Fibroblast of skin of right quadriceps (primary cell): ENCODE results near the gene ANK3.

Experiments used
- DNase-seq: peaks from one replicate; pipeline ENCODE4 v3.0.0-alpha.2; 2013

Gene ANK3

DNA sequence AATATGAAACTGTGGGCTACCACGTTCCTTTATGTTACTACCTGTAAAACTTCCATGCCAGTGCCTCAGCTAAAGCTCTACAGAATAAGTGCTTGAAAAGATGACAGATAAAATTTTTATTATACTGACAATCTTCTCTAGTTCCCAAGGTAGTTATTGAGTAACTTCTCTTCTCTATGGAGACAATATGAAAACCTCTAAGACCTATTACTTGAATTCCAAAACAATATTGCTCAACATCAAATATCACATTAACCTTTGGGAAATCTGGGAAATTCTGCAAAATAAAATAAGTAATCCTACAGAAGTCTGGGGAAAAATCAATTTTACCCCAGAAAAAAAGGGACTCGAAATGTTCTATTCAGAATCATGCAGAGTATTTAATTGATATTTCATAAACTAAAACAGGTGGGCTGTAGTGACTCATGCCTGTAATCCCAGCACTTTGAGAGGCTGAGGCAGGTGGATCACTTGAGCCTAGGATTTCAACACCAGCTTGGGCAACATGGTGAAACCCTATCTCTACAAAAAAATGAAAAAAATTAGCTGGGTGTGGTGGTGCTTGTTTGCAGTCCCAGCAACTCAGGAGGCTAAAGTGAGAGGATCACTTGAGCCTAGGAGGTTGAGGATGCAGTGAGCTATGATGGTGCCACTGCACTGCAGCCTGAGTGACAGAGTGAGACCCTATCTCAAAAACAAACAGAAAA is 23.8 kb upstream of the ANK3 start:
- DNase-seq = no peak

DNA sequence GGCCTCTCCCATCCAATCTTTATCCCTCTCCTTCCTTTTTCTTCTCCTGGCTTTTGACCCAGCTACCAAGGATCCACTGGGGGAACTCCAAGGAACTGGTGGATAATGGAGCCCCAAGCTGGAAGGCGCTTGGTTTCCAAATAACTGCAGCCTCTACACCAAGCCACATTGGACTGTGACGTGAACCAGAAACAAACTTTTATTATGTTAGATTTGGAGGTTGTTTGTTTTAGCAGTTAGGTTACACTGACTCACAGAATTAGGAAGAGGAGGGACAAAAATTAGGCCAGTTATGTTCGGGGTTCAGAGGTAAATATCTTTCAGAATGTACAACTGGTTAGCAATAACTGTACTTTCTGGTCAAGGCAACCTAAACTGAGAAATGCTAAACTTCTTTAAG is 21.3 kb upstream of the ANK3 start:
- DNase-seq = no peak

DNA sequence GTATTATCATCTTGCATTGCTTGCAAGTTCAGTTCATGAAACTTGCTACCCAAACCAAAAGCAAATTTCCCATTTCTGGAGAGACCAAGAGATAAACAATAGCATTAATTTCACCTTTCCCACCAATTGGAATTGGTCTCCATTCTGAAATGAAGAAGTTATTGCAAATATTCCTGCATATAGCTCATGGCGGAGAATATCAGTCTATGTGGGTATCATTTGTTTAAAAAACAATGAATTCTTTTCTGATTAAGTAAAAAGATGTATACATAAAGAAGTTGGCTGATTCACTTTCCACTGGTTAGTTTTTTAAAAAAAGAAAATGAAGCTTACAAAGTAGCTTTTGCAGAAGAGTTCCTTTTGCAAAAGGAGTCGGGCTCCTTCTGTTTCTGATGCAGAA is 19.5 kb upstream of the ANK3 start:
- DNase-seq = no peak

DNA sequence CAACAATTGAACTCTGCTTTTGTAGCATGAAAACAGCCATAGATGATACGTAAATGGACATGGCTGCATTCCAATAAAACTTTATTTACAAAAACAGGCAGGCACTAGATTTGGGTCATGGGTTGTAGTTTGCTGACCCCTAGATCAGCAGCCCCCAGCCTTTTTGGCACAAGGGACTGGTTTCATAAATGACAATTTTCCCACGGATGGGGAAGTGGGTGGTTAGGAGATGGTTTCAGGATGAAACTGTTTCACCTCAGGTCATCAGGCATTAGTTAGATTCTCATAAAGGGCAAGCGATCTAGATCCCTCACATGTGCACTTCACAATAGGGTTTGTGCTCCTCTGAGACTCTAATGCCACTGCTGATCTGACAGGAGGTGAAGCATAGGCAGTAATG is 16.5 kb upstream of the ANK3 start:
- no peak for DNase-seq

- no peak for DNase-seq
These were observed 15.5 kb upstream of the ANK3 start for GRCh38 chr10:60405172-60405571.

DNA sequence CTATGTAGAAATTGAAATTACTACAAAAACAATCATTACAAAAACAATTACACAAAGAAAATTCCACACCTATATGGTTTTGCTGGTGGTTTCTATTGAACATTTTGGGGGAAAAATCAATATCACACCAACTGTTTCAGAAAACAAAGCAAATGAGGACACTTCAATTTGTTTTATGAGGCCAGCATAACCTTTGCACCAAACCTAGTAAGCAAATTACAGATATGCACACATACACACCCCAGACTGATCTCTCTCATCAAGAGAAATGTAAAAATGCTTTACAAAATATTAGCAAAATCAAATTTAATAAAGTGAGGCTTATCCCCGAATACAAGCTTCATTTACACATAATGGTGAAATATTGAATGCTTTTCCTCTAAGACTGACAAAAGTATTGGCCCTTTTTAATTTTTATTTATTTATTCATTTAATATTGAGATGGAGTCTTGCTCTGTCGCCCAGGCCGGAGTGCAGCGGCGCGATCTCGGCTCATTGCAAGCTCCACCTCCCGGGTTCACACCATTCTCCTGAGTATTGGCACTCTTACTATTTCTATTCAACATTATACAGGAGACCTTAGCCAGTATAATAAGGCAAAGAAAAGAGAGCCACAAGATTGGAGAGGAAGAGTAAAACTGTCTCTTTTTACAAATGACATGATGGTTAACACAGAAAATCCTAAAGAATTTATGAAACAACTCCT is 13.6 kb upstream of the ANK3 start:
- no peak for DNase-seq

DNA sequence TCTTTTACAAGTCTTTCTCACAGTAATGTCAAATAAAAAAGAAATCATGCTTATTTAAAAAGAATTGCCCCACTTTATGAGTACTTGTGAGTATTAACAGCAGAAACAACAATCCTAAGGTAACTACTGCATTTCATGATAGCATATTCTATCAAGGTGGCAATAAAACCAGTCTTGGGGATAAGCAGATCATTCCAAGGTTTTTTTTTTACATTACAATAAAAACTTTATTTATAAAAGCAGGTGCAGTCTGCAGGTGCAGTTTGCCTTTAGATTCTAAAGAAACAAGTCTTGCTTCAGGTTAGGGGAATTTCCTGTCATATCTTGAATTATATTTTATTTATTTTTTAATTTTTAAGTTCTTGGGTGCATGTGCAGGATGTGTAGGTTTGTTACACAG is 10.7 kb upstream of the ANK3 start:
- no peak for DNase-seq

- no peak for DNase-seq
These were observed 9.7 kb upstream of the ANK3 start for GRCh38 chr10:60399328-60399727.

GRCh38 chr10:60397792-60398191 is 8.1 kb upstream of the ANK3 start:
- no peak for DNase-seq

DNA sequence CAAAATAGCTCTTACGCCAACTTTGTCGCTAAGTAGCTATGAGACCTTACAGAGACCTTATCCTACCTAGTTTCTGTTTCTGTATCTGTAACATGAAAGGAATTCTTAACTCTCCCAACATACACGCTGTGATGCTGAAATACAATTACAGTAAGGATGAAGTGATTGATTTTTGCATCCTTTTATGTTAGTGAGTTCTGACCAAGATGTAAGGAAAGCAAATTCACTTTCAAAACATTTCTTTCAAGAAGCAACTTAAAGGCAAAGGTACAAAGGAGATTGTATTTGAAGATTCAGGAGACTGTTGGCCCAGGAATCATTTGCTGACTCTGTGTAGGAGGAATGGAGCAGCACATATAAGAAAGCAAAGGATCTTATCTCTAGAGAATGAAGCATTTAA is 7.1 kb upstream of the ANK3 start:
- no peak for DNase-seq

- no peak for DNase-seq
These were observed 6.0 kb upstream of the ANK3 start for GRCh38 chr10:60395711-60396110.

GRCh38 chr10:60394446-60394845 is 4.8 kb upstream of the ANK3 start:
- no peak for DNase-seq

DNA sequence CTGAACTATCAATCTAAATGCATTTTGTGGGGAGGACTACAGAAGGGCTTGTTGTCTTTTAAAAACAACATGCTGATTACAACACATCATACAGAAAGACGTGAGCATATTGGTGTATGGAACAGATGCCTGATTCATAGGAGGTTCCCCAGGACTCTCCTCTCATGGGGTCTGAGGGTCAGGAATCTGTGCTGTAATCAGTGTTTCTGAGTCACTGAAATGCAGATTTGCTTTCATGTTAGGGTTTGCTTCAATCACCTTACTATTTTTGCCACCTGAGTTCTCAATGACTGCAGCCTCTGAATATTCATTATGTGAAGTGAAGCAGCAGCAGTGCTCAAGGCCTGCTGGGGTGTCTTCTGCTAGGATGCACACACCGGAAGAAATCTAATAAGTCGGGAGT is 550 bp upstream of the ANK3 start:
- peak; percentile 39 for DNase-seq

- DNase-seq = no peak
These were observed 870 bp downstream of the ANK3 start for GRCh38 chr10:60388709-60389301.

DNA sequence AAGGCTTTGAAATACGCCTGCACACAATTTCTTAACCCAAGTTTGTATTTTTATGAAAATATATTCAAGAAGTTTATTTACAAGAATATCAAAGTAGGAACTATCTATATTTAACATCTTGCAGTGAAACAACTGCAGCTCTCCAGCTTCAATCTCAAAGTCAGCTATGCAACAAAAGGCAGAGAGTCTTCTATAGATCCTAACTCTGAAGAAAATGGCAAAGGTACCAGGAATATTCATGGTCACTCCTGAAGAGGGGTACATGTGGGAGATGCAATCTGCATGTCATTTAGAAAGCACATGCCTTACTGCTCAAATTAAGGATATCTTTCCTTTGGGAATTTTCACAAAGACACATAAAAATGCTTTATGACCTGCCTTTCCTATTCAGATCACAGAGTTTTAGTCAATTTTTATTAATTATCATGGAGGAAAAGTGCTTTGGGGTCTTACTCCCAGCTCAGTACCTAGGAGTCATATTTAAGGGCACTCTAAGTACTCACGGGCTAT is 1.5 kb downstream of the ANK3 start:
- no peak for DNase-seq

DNA sequence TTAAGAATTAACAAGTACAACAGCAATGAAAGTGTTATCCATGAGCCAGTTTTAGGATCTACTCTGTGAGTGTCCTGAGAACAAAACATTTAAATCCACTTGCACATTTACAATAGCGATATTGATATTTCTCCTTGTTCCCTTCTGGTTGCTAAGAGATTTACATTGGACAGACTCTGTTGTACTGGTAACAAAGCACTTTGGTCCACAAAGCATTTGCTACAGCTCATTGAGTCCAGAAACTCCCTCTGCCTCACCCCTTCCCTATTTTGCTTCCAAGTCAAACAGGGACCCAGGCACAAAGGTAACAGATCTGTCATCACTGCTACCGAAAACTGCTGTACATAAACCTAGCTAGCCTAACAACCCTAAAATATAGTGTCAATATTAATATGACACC is 2.1 kb downstream of the ANK3 start:
- no peak for DNase-seq

DNA sequence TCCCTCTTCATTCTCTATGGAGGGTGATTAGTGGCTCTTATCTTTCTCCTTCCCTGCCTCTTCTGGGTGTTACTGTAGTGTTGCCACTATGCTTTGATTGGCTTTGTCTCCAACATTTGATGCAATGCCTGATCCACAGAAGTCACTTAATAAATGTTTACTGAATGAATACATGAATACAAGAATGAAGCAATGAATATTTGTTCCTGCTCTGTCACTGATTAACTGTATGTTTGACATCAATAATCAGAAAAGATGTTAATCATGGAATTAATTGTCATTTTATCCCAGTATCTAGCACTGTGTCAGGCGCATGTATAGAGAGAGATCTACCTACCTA is 4.3 kb downstream of the ANK3 start:
- no peak for DNase-seq

DNA sequence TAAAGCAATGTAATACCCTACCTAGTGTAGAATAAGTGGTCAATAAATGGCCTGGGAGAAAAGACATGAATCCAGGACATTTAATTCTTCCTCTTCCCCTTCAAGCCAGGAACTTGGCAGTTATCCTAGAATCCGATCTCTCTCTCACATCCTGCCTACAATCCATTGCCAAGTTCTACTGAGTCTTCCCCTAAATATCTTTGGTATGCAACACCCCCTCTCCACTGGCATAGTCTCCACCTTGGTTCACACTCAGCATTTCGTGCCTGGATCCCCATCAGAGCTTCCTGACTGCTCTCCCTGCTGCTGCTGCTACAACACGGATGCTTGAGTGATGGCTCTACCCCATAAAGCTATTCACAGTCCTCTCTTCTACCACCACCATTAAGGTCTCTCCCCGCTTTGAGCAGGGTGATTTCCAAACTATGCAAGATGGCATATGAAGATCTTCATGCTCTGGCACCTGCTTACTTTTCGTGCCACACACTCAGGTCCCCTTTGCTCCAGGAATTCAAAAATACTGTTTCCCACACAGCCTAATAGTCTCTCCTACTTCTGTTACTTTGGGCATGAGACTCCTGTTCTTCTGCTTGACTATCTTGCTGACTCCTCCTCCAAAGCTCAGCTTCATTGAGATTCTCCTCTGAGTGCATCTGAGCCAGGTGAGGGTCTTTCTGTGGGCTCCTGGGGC is 4.8 kb downstream of the ANK3 start:
- DNase-seq = peak; percentile 99

GRCh38 chr10:60384011-60384410 is 5.7 kb downstream of the ANK3 start:
- peak; percentile 41 for DNase-seq

GRCh38 chr10:60382946-60383681 is 6.6 kb downstream of the ANK3 start:
- peak; percentile 43 for DNase-seq

GRCh38 chr10:60380781-60381180 is 8.9 kb downstream of the ANK3 start:
- DNase-seq = no peak

- DNase-seq = peak; percentile 37
These were observed 11.7 kb downstream of the ANK3 start for GRCh38 chr10:60377955-60378354.

GRCh38 chr10:60377042-60377352 is 12.7 kb downstream of the ANK3 start:
- no peak for DNase-seq
